Measurements from ENCODE around the gene ANKRD12. TPM values are rescaled to one million over a fixed set of nuclear protein-coding genes. Genes with fewer than 3 reads are reported as not detected.
A peak's percentile ranks its signal among the peaks of the same experiment; 100 is the strongest.
"Not testable (repeated sequence)": the region's sequence is repeated elsewhere in the genome, so short reads cannot be mapped to it uniquely, and the experiment has no call there.

The ANKRD12 gene
- total RNA-seq = 100 to 1,000 TPM in 1 of 7 donors, 10 to 100 TPM in 6; 27.0 to 115 (median 76.4) TPM
- 10 to 100 TPM in 1 of 2 donors, 1 to 10 TPM in 1; 8.8 to 12.8 TPM for polyA plus RNA-seq
- long read RNA-seq, donor 1, partial matches to known transcripts = 131 of 311 reads
- long read RNA-seq, donor 1, other reads (novel, unspliced or antisense) = 176 of 311 reads
- long read RNA-seq, donor 2, partial matches to known transcripts = 5 of 21 reads
- long read RNA-seq, donor 2, other reads (novel, unspliced or antisense) = 16 of 21 reads
- long read RNA-seq, donor 3, full-length matches to known transcripts = 3 of 41 reads
- long read RNA-seq, donor 3, partial matches to known transcripts = 23 of 41 reads
- long read RNA-seq, donor 3, other reads (novel, unspliced or antisense) = 15 of 41 reads

DNA sequence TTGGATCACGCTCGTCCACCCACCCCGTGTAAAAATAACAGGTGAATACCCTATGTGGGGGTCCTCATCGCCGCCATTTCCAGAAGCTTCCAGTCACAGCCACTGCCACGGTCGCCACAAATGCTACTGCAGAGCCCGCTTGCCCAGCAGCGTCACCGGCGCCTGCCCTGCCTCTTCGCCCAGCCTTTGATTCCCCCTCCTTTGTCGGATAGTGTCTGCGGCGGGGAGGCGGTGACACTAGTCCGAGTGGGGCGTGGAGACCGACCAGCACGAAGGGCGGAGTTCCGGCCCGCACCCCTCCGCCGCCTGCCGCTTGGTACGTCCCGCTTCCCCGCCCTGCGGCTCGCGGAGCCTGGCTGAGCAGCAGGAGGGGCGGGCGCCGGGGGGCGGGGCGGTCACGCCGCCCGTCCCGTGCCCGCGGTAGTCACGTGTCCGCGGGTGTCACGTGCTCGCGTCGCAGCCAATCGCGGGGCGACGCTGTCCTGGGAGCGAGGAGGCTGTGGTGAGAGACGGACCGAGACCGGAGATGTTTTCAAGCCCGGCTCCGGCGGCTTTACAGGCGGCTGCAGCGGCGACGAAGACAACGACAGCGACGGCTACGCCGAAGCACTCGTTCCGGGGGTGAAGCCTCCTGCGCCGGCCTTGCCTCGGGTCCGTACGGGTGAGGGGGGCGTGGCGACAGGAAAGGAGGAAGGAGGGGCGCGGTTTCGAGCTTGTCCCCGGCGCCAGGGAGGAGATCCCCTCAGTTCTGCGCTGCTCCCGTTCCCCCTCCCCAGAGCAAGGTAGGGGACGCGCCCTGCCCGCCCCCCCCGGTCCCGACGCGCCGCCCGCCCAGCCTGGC, at the start of gene ANKRD12:
Gene ANKRD12 (plus strand): TSS at position 467 of the 841 bp plus-strand sequence. CDS start 45,652 bp downstream, outside the sequence.
- 0 to 1% (median 1%) methylated on average over 53 to 92 of the region's 95 CpGs for WGBS, 3 donors
- intact Hi-C loops (cut with DNase I) = loop anchor here in 2 of 4 donors (2.0 to 5.0 kb wide), 2 partner anchors 34 kb away; partner anchors contain the start of gene NDUFV2 (in 2 of the 2)
- peak within 1 kb of the TSS; percentile 91 for H3K4me3 ChIP-seq
- peak within 1 kb of the TSS; percentile 99 for H3K27ac ChIP-seq
- H3K9me3 ChIP-seq = no peaks in the 10 kb centered on the region
- H3K4me1 ChIP-seq (ENCODE audit: insufficient read depth) = no peaks in the 10 kb centered on the region
- peak; percentile 94 to 97 (median 96) for DNase-seq
- no peaks in the 10 kb centered on the region for H3K36me3 ChIP-seq
- H3K27me3 ChIP-seq = no peaks in the 10 kb centered on the region
- TF ChIP-seq, protein P1, sequence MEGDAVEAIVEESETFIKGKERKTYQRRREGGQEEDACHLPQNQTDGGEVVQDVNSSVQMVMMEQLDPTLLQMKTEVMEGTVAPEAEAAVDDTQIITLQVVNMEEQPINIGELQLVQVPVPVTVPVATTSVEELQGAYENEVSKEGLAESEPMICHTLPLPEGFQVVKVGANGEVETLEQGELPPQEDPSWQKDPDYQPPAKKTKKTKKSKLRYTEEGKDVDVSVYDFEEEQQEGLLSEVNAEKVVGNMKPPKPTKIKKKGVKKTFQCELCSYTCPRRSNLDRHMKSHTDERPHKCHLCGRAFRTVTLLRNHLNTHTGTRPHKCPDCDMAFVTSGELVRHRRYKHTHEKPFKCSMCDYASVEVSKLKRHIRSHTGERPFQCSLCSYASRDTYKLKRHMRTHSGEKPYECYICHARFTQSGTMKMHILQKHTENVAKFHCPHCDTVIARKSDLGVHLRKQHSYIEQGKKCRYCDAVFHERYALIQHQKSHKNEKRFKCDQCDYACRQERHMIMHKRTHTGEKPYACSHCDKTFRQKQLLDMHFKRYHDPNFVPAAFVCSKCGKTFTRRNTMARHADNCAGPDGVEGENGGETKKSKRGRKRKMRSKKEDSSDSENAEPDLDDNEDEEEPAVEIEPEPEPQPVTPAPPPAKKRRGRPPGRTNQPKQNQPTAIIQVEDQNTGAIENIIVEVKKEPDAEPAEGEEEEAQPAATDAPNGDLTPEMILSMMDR (IDR thresholded peaks at IDR 0.05) = no peak
- TF ChIP-seq EP300 (IDR thresholded peaks at IDR 0.05) (no peak), POLR2A (IDR thresholded peaks at IDR 0.05) (peak; percentile 91)

DNA sequence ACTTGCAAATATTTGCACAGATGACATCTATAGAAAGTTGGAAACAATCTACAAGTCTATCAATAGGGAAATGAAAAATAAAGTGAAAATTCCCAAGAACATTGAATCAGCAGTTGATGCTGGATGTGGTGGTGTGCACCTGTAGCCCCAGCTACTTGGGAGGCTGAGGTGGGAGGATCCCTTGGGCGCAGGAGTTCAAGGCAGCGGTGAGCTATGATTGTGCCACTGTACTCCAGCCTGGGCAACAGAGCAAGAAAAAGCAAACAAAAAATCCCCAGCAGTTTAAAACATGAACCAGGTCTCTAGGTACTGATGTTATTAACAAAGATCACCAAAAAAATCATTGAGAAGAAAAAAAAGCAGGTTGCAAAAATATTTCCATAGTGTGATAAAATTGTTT, 49.4 kb upstream of the ANKRD12 start:
- no peak overlapping the region for H3K4me3 ChIP-seq
- 92 to 97% (median 94%) methylated on average over 2 of the region's 2 CpGs for whole genome bisulfite sequencing, 3 donors
- H3K27me3 ChIP-seq = no peaks in the 10 kb centered on the region
- no peak overlapping the region for H3K27ac ChIP-seq
- intact Hi-C loops (cut with DNase I) = no loop called here
- H3K4me1 ChIP-seq (ENCODE audit: insufficient read depth) = no peaks in the 10 kb centered on the region
- H3K36me3 ChIP-seq = no peaks in the 10 kb centered on the region
- no peaks in the 10 kb centered on the region for H3K9me3 ChIP-seq
- TF ChIP-seq EP300 (IDR thresholded peaks at IDR 0.05) = no peak
- no peak for TF ChIP-seq POLR2A (IDR thresholded peaks at IDR 0.05)
- TF ChIP-seq, protein P1 (IDR thresholded peaks at IDR 0.05) = no peak
- no peak for DNase-seq

DNA sequence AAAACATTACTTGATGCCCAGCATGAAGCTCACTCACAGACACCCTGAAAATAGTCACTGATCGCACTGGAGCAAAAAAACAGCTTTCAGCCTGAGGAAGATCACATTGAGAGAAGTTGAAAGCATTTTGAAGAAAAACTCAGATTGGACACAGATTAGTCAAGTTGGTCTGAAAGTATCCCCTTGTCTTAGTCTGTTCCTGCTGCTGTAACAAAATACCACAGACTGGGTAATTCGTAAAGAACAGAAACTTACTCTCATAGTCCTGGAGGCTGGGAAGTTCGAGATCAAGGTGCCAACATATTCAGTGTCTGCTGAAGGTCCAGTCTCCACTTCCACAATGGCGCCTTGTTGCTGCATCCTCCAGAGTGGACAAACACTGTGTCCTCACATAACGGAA, 48.3 kb upstream of the ANKRD12 start:
- intact Hi-C loops (cut with DNase I) = no loop called here
- no peak overlapping the region for H3K27ac ChIP-seq
- WGBS, 3 donors = 94 to 98% (median 96%) methylated on average over 5 of the region's 5 CpGs

DNA sequence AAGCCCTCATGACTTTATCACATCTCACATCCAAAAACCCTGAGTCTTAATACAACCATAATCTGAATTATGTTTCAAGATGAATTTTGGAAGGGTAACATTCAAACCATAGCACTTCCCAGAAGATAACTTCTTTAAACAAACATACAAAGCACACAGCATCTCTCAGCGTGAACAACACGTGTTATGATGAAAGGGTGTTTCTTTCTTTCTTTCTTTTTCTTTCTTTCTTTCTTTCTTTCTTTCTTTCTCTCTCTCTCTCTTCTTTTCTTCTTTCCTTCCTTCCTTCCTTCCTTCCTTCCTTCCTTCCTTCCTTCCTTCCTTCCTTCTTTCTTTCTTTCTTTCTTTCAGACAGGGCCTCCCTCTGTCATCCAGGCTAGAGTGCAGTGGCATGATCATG, 47.9 kb upstream of the ANKRD12 start:
- H3K27ac ChIP-seq; DNase-seq; H3K9me3 ChIP-seq; H3K4me1 ChIP-seq (ENCODE audit: insufficient read depth); H3K4me3 ChIP-seq; intact Hi-C loops (cut with DNase I); H3K27me3 ChIP-seq; H3K36me3 ChIP-seq: not testable (repeated sequence)
- 92 to 96% (median 93%) methylated on average over 2 of the region's 2 CpGs for WGBS, 3 donors

More for the DNA sequence above, 48.3 kb upstream of the ANKRD12 start:
- no peaks in the 10 kb centered on the region for H3K27me3 ChIP-seq
- H3K36me3 ChIP-seq = no peaks in the 10 kb centered on the region
- TF ChIP-seq EP300 (IDR thresholded peaks at IDR 0.05) = no peak
- TF ChIP-seq, protein P1 (IDR thresholded peaks at IDR 0.05) = no peak
- no peak for TF ChIP-seq POLR2A (IDR thresholded peaks at IDR 0.05)
- DNase-seq = no peak
- no peak overlapping the region for H3K4me3 ChIP-seq
- no peaks in the 10 kb centered on the region for H3K9me3 ChIP-seq
- H3K4me1 ChIP-seq (ENCODE audit: insufficient read depth) = no peaks in the 10 kb centered on the region
